Thyroid gland (tissue), 4 donors: ENCODE results near the gene ADGRG1. TPM values are rescaled to one million over a fixed set of nuclear protein-coding genes. Genes with fewer than 3 reads are reported as not detected.

ENCODE experiments used
- DNase-seq, 2 donors: peaks; one replicate each; pipeline ENCODE4 v3.0.0-alpha.2; 2019
- H3K27ac ChIP-seq, 3 donors: fragments of 200-600 bp; sonication (generic); 1 replicate in 2 of 3; 2 replicates in 1 of 3; pipeline ENCODE4 v1.5.1; 2016 to 2019; ENCODE audit warnings: mild to moderate bottlenecking in 1 of 3, moderate library complexity in 1 of 3
- H3K27me3 ChIP-seq: fragments of 200-600 bp; sonication (generic); one replicate; pipeline ENCODE4 v1.5.1; 2019
- H3K36me3 ChIP-seq, 2 donors: fragments of 200-600 bp; sonication (generic); one replicate each; pipeline ENCODE4 v1.5.1; 2016 to 2019
- H3K4me1 ChIP-seq, 2 donors: fragments of 200-600 bp; sonication (generic); one replicate each; pipeline ENCODE4 v1.5.1; 2017 to 2019
- H3K4me3 ChIP-seq, 3 donors: fragments of 200-600 bp; sonication (generic); replicated peaks in 1 of 3; 1 replicate in 2 of 3; 2 replicates in 1 of 3; pipeline ENCODE4 v1.5.1; 2016; ENCODE audit warnings: mild to moderate bottlenecking in 1 of 3
- H3K9me3 ChIP-seq: fragments of 200-600 bp; sonication (generic); one replicate; pipeline ENCODE4 v1.5.1; 2017
- POLR2A ChIP-seq, 2 donors: fragments of 450-650 bp; IDR thresholded peaks; one replicate each; pipeline ENCODE4 v1.6.1; 2017; ENCODE audit warnings: antibody characterized with exemption in 2 of 2, mild to moderate bottlenecking in 2 of 2, moderate library complexity in 1 of 2
- WGBS, 2 donors: methylation state at CpG; one replicate each; pipeline ENCODE4 v1.1.5; 2017; 5-methylcytosine and 5-hydroxymethylcytosine counted together
- intact Hi-C: fragments of 100-400 bp; cut with DNase I; formaldehyde crosslinking; loops from one replicate; pipeline ENCODE4 v1.15.1; 2023
- total RNA-seq, 4 donors: library from RNA; depleted of rRNA; stranded (reverse); fragments of >200 nt; gene quantifications; one replicate each; pipeline ENCODE4 v1.2.3, GENCODE V29; 2016
- TF ChIP-seq, protein P1 (sequence below), 6 experiments: fragments of 200-600 bp in 3 of 6; fragments of 450-650 bp in 3 of 6; sonication (generic) in 3 of 6; IDR thresholded peaks; one replicate each; pipeline ENCODE4 v1.5.1; 2016 to 2019; ENCODE audit warnings: antibody characterized with exemption in 6 of 6, mild to moderate bottlenecking in 2 of 6, inconsistent platforms in 1 of 6, moderate library complexity in 1 of 6

ADGRG1 gene
- total RNA-seq, 4 donors from 2014 or later: 120 to 295 (median 239) TPM

DNA sequence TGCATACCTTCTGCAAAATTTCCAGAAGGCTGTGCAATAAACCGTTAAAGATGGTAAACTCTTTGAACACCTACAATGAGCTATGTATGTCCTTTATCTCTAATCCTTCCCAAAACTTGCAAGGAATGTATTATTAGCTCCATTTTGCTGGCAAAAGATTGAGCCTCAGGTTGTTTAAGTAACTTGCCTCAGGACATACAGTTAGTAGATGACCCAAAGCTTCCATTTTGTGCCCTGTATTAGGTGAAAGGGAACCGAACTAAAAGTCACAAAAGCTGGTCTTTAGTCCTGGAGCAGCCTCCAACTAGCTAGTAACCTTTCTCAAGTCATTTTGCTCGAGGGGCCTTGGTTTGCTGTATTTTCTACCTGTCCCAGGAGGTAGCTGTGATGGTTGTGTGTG is 44.0 kb downstream of the ADGRG1 start:
- 66 to 73% methylated on average over 3 of the region's 3 CpGs for WGBS, 2 donors
- intact Hi-C loops: no loop called here

DNA sequence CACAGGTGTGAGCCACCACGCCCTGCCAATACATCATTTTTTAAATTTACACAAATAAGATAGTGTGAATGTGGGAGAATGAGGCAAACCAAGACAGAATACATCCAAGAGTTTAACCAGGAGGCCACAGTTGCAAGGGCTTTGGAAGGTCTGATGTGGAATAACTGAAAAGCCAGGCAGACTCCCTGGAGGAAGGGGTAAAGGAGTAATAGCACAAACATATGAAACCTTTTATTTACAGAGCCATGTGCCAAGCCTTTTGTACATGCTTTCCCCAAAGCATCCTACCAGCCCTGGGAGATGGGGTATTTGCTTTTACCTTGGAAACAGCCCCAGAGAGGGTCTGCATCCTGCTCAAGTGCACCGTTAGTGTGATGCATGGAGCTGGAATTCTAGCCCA is 44.4 kb downstream of the ADGRG1 start:
- H3K4me1 ChIP-seq: no peaks in the 10 kb centered on the region
- TF ChIP-seq, protein P1, sequence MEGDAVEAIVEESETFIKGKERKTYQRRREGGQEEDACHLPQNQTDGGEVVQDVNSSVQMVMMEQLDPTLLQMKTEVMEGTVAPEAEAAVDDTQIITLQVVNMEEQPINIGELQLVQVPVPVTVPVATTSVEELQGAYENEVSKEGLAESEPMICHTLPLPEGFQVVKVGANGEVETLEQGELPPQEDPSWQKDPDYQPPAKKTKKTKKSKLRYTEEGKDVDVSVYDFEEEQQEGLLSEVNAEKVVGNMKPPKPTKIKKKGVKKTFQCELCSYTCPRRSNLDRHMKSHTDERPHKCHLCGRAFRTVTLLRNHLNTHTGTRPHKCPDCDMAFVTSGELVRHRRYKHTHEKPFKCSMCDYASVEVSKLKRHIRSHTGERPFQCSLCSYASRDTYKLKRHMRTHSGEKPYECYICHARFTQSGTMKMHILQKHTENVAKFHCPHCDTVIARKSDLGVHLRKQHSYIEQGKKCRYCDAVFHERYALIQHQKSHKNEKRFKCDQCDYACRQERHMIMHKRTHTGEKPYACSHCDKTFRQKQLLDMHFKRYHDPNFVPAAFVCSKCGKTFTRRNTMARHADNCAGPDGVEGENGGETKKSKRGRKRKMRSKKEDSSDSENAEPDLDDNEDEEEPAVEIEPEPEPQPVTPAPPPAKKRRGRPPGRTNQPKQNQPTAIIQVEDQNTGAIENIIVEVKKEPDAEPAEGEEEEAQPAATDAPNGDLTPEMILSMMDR (IDR thresholded peaks at IDR 0.05): no peak
- no peak for TF ChIP-seq POLR2A (IDR thresholded peaks at IDR 0.05)
- intact Hi-C loops: no loop called here
- no peaks in the 10 kb centered on the region for H3K9me3 ChIP-seq
- no peak overlapping the region for H3K4me3 ChIP-seq
- 91 to 98% methylated on average over 2 of the region's 2 CpGs for WGBS, 2 donors
- H3K36me3 ChIP-seq: no peaks in the 10 kb centered on the region
- DNase-seq: no peak
- no peak overlapping the region for H3K27ac ChIP-seq
- no peaks in the 10 kb centered on the region for H3K27me3 ChIP-seq

More for the DNA sequence above, 44.0 kb downstream of the ADGRG1 start:
- H3K27ac ChIP-seq: no peak overlapping the region
- no peak for TF ChIP-seq POLR2A (IDR thresholded peaks at IDR 0.05)
- TF ChIP-seq, protein P1 (IDR thresholded peaks at IDR 0.05): no peak
- H3K4me1 ChIP-seq: no peaks in the 10 kb centered on the region
- no peak overlapping the region for H3K4me3 ChIP-seq
- no peak for DNase-seq
- H3K9me3 ChIP-seq: no peaks in the 10 kb centered on the region
- H3K36me3 ChIP-seq: no peaks in the 10 kb centered on the region
- H3K27me3 ChIP-seq: no peaks in the 10 kb centered on the region

DNA sequence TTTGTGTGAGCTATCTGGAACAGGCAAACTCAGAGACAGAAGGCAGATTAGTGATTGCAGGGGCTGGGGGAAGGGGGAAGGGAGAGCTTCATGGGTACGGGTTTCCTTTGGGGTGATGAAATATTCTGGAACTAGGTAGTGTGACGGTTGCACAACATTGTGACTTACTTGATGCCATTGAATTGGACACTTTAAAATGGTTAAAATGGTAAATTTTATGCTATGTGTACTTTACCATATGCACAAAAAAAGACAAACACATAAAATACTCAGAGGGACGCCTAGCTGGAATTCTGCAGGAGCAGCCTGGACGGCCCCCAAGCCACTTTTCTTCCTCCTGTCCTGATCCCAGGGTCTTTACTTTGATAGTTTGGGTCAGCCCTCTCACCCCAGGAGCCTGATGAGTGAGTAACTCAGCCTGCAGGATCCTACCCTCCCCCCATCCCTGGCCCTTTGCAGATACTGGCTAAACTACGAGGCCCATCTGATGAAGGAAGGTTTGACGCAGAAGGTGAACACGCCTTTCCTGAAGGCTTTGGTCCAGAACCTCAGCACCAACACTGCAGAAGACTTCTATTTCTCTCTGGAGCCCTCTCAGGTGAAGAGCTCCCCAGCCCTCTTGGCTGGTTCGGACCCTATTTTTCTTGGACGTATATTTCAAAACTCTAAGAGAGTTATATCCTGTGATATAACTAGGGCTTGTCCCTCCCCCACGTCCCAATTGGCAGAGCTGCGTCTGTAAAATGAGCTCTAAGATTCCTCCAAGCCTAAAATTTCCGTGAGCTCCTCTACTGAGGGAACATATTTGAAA is 47.5 kb downstream of the ADGRG1 start:
- Histone ChIP-seq H3K27ac (no peak overlapping the region), H3K4me1 (no peaks in the 10 kb centered on the region), H3K9me3 (no peaks in the 10 kb centered on the region), H3K4me3 (no peak overlapping the region), H3K27me3 (no peaks in the 10 kb centered on the region), H3K36me3 (no peaks in the 10 kb centered on the region)
- intact Hi-C loops: no loop called here
- TF ChIP-seq POLR2A (IDR thresholded peaks at IDR 0.05): no peak
- TF ChIP-seq, protein P1 (IDR thresholded peaks at IDR 0.05): no peak
- WGBS, 2 donors: 53 to 68% methylated on average over 10 to 12 of the region's 12 CpGs
- DNase-seq: no peak

DNA sequence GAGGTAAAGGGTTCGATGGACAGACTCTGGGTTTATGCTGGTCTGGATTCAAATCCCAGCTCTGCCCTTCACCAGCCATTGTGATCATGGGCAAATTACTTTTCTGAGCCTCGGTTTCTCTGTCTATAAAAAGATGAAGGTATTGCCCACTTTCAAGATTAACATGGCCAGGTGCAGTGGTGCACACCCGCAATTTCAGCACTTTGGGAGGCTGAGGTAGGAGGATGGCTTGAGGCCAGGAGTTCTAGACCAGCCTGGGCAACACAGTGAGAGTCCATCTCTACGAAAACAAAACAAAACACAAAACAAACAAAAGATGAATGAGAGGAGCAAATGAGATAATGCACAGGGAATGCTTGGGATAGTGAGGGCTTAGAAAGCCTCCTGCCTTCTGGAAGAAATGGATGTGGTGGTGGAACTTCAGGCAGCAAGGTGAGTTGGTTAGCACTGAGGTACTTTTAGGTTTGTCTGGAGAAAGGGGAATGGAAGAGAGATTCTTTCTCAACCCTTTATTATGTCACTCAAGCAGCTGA is 48.2 kb downstream of the ADGRG1 start:
- TF ChIP-seq, protein P1 (IDR thresholded peaks at IDR 0.05): no peak
- TF ChIP-seq POLR2A (IDR thresholded peaks at IDR 0.05): no peak
- no peak overlapping the region for H3K27ac ChIP-seq
- 78 to 88% methylated on average over 4 of the region's 4 CpGs for WGBS, 2 donors

More for the DNA sequence above, 48.2 kb downstream of the ADGRG1 start:
- Histone ChIP-seq H3K9me3 (no peaks in the 10 kb centered on the region), H3K36me3 (no peaks in the 10 kb centered on the region), H3K4me1 (no peaks in the 10 kb centered on the region), H3K27me3 (no peaks in the 10 kb centered on the region), H3K4me3 (no peak overlapping the region)
- DNase-seq: no peak
- intact Hi-C loops: no loop called here
